ENCODE measurements around the gene MERTK. TPM values are rescaled to one million over a fixed set of nuclear protein-coding genes. Genes with fewer than 3 reads are reported as not detected.

The MERTK gene
- total and polyA plus RNA-seq, 10 of the 15 experiments (the other 5 are each of a cell fraction or from before 2014, with no cell fraction given) = 0.13 to 30.6 (median 0.50) TPM

DNA sequence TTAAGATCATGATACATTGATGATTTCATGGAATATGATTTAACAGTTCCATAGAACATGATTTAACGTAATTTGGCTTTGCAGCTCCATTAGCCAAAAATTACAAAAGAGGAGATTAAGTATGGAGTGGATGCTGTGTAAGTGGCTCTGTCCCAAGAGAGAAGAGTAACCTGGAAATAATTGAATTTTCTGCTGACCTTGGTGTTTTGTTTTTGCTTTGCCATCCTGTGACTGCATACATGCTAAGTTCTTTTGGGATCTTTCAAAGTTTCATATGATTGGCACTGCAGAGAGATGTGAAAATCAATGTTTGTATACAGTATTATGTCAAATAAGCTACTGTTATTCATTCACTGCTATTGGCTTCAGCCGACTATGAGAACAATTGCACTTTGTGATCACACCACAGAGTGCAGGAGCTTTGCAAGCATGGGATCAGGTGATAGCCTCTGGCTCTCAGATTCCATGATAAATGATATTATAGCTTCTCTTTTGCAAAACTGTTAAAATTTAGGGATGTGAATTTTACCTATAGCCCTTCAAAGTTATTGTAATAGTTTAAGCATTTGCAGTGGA lies 110.6 kb downstream of the MERTK start (continued):
- TF ChIP-seq, protein P1, sequence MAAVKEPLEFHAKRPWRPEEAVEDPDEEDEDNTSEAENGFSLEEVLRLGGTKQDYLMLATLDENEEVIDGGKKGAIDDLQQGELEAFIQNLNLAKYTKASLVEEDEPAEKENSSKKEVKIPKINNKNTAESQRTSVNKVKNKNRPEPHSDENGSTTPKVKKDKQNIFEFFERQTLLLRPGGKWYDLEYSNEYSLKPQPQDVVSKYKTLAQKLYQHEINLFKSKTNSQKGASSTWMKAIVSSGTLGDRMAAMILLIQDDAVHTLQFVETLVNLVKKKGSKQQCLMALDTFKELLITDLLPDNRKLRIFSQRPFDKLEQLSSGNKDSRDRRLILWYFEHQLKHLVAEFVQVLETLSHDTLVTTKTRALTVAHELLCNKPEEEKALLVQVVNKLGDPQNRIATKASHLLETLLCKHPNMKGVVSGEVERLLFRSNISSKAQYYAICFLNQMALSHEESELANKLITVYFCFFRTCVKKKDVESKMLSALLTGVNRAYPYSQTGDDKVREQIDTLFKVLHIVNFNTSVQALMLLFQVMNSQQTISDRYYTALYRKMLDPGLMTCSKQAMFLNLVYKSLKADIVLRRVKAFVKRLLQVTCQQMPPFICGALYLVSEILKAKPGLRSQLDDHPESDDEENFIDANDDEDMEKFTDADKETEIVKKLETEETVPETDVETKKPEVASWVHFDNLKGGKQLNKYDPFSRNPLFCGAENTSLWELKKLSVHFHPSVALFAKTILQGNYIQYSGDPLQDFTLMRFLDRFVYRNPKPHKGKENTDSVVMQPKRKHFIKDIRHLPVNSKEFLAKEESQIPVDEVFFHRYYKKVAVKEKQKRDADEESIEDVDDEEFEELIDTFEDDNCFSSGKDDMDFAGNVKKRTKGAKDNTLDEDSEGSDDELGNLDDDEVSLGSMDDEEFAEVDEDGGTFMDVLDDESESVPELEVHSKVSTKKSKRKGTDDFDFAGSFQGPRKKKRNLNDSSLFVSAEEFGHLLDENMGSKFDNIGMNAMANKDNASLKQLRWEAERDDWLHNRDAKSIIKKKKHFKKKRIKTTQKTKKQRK (IDR thresholded peaks at IDR 0.05; ENCODE audit: low read depth, low read length) = no peak
- TF ChIP-seq YY1 (IDR thresholded peaks at IDR 0.05; ENCODE audit: low read depth, low read length) = no peak
- no peak for TF ChIP-seq IKZF1 (conservative IDR thresholded peaks at IDR 0.05)

- H2AFZ ChIP-seq (ENCODE audit: control insufficient read depth, low read depth, low read length) = no peak overlapping the region
- ATAC-seq = no peak
- RAD21 ChIA-PET (ENCODE audit: unreplicated experiment) = no interaction called here
- 61% methylated on average over 10 of the region's 10 CpGs for WGBS (ENCODE audit: insufficient coverage, insufficient replicate concordance, low lambda C conversion rate, missing lambda C conversion rate)
- SMC1A ChIA-PET (ENCODE audit: uncharacterized antibody, unreplicated experiment) = no interaction called here
- no peak for DNase-seq (ENCODE audit: low read depth, low spot score)
- no peak overlapping the region for H3K4me2 ChIP-seq (ENCODE audit: control insufficient read depth, insufficient read depth)
- TF ChIP-seq ZNF622 (IDR thresholded peaks at IDR 0.05) = no peak
- intact Hi-C loops (cut with micrococcal nuclease; ENCODE audit: unreplicated experiment) (no loop called here), in situ Hi-C loops (cut with MboI) (no loop called here)
- CTCF ChIA-PET = no interaction called here
- H3K4me3 ChIP-seq = no peak overlapping the region
- no peak overlapping the region for H3K27ac ChIP-seq (ENCODE audit: control insufficient read depth, insufficient read depth)
- POLR2A ChIA-PET = interaction anchor here (0.5 kb wide), 1 partner anchor 341 kb away, joined by 3 read pairs; no protein-coding TSS in a partner anchor
- no TSS peak for BruUV-seq (replicated peaks)
- no peak overlapping the region for H3K9ac ChIP-seq (ENCODE audit: control insufficient read depth, insufficient read depth, low read length)
- H3K27me3 ChIP-seq (replicated peaks in 1 of 2; ENCODE audit: control insufficient read depth in 2 of 2, insufficient read depth in 2 of 2, low read length in 1 of 2) = no peaks in the 10 kb centered on the region
- no peak for FAIRE-seq
- H4K20me1 ChIP-seq (ENCODE audit: control insufficient read depth, insufficient read depth) = no peaks in the 10 kb centered on the region
- H3K9me3 ChIP-seq (replicated peaks; ENCODE audit: control insufficient read depth, insufficient read depth, low read length) = no peaks in the 10 kb centered on the region
- no peaks in the 10 kb centered on the region for H3K79me2 ChIP-seq (ENCODE audit: control insufficient read depth, insufficient read depth, low read length)
- no peaks in the 10 kb centered on the region; the same call in 1 of the 2 replicates for H3K4me1 ChIP-seq (ENCODE audit: control insufficient read depth, insufficient read depth, low read length)
- no peaks in the 10 kb centered on the region for H3K36me3 ChIP-seq (ENCODE audit: control insufficient read depth in 2 of 2, insufficient read depth in 2 of 2, low read length in 1 of 2)
Measured at GRCh38 chr2:112010751-112011150, 112.3 kb downstream of the MERTK start.

All from GM12878 (cell line).